GM19099 (cell line): ENCODE data around the gene CHID1.

Experiments
- POLR2A ChIP-seq: IDR thresholded peaks from 3 replicates; pipeline ENCODE4 v1.6.1; 2011; ENCODE audit warnings: low read depth; ENCODE audit not compliant: insufficient read length; ENCODE audit errors: extremely low read depth

CHID1 gene

DNA sequence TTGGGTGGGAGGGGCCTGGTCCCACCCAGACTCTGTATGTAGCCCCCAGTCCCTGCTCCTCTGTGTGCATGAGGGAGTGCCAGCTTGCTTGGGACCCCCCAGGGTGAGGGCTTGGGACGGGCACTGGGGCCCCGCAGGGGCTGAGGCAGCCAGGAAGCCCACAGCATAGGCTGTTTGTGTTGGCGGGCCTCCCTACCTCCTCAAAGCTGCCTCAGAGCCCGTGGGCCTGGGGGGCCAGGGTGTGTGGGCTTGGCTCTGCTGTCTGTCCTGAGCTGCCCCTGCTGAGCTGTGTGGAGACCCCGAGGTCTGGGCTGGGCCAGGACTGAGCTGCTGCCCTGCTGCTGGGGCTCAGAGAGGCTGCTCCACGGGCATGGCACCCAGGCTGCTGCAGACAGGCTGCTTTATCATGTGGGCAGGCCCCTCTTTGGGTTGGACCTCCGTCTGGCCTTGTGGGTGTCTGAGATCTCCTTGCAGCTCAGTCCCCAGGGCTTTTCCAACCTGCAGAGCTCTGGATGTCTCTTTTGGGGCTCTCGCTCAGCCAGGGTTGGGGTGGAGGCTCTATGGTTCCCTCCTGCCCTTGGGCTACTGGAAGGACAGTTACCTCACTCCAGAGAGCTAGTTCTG, 64.6 kb downstream of the CHID1 start:
- no peak for TF ChIP-seq POLR2A

DNA sequence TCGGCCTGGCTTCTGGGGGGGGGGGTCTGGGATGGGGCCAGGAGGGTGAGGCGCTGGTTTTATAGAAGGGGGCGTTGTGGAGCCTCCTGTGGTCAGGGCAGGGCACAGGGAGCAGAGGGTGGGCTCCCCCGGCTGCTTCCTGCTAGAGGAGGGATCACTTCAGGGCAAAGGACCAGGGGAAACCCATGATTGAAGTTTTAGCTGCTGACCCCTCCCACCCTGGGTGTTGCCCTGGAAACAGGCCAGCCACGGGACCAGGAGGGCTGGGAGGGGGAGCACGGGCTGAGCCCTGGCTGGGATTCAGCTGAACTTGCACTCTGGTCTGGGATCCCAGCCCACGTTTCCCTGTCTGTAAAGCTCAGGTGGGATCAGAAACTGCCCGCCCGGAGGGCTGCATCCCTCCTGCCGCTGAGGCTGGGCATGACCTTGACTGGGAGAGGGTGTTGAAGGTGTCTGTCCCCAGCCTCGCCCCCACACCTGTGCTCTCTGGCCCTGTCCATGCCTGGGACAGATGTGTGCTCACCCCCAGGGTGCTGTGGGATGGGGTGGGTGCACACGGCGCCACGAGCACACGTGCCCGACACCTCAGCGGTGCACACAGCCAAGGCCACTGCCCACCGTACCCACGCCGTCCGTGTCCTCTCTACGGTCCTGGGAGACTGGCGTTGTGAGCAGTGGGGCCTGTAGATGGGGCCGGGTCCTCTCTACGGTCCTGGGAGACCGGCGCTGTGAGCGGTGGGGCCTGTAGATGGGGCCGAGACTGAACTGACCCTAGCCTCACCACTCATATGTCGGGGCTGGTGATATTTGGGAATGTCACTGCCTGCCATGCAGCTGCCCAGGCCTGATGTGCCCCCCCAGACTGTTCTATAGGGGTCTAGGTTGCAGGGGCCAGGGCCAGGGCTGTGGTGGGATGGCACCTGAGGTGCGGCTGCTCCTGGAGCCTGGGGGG, 65.6 kb downstream of the CHID1 start:
- no peak for TF ChIP-seq POLR2A

DNA sequence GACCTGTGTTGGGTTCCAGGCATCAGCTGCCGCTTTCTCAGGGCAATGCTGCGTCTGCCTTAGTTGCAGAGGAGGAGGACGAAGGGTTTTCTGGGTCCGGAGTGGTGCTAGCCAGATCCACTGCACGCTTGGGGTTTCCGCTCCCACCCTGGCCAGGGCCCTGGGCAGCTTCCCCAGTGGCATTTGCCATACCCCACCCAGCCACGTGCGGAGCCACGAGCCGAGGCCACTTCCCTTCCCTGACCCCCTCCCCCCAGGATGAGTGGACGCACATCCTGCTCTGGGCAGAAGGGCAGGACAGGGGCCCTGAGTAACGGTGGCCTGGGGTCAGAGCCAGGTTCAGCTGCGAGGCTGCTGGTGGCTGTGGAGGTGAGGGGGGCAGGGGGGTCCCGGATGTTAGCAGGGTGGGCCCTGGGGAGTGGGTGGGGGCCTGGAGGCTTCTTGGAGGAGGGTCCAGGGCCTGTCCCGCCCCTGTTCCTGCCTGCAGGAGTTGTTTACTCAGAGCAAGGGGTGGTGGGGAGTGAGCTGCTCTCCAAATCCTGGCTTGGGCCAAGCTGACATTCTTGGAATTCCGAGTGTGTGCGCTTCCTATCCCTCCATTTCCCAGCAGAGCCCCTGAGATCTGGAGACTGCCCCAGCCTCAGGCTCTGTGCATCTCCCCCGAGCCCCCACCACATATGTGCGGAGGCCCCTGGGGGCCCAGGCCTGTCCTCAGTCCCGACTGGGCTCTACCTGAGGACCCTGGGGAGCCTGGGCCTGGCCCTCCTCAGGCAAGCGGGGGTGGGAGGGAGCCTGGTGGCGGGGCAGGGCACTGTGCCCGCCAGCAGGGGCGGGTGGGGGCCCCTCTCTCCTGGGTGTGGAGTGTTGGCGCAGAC, 66.6 kb downstream of the CHID1 start:
- TF ChIP-seq POLR2A, result no peak

GRCh38 chr11:843086-843734, 67.4 kb downstream of the CHID1 start:
- TF ChIP-seq POLR2A, result no peak

DNA sequence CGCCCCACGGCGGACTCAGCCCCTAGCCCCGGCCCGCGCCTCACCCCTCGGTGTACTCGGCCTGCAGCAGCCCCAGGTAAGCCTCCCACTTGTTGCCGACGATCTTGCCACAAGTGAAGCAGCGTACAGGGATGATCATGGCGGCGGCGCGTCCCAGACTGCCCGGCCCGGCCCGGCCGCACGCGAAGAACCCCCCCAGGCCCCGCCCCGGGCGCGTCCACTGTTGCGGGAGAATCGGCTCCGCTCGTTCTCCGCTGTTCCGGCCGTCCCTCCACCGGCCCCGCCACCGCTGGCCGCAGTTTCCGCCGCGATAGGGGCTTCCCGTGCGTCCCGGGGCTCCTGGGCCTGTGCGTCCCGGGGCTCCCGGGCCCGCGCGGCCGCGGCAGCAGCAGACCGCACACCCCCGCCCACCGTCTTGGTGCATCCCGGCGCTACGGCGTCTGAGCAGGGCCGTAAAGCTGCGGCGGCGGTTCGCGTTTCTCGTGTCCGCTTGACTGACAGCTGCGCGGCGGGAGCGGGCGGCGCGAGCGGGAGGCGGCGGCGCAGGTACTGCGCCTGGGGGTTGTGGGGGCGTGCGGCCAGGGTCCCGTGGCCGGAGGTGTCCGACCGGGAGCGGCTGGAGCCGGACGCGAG, 68.1 kb downstream of the CHID1 start, which contains the start of the genes POLR2L and TSPAN4:
TSS of gene POLR2L (minus strand) at position 160 of the 633 bp plus-strand sequence. CDS start at position 139, 21 bp downstream.
TSS of gene TSPAN4 (plus strand) at position 483 of the 633 bp plus-strand sequence. CDS start 7,453 bp downstream, outside the sequence.
- peak; percentile 99 for TF ChIP-seq POLR2A

DNA sequence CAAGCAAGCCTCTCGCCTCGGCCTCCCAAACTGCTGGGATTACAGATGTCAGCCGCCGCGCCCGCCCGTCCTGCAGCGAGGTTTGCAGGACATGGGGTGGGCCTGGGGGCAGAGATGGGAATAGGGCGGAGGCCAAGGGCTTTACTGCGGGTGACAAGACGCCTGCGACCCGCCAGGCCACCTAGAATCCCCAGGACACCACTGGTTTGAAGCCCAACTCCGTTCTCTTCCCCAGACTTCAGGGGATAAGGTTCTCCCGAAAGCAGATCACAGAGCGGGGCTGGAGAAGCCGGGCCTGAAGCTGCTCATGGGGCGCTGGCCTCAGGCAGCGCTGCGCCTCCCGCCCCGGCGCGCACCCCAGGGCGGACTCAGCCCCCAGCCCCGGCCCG, 68.6 kb downstream of the CHID1 start:
- no peak for TF ChIP-seq POLR2A

DNA sequence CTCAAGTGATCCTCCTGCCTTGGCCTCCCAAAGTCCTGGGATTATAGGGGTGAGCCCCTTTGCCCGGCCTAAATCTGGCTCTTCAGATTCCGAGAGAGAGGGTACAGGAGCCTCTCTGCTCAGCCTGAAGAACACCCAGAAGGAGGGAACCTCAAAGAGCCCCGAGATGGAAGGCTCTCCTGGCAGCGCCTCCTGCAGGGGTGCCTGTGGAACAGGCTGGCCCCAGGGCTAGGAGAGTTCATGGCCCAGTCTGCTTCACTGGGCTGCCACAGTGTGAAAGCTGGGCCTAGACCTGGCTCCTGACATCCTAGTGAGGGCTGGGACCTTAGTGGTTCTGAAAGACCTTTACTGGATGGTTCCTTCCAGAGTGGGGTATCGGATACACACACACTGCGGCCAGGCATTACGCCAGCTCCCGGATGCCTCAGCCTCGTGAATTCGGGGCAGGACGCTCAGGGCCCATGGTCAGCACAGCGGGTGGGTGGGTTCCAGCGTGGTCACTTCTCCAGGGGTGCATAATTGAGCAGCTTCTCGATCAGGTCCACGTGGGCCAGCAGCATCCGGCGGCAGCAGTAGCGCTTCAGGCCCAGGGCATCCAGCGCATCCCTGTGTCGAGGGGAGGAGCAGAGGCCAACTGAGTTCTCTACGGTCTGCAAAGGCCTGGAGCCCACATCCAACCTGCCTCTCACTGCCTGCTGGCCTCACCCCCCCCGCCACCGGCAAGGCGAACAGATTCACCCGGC, 70.6 kb downstream of the CHID1 start:
- no peak for TF ChIP-seq POLR2A

- TF ChIP-seq POLR2A, result no peak
Observed at GRCh38 chr11:839280-839623, 71.4 kb downstream of the CHID1 start.

- TF ChIP-seq POLR2A, result no peak
Observed at GRCh38 chr11:838441-839279, 72.0 kb downstream of the CHID1 start.

GRCh38 chr11:837990-838307, 72.7 kb downstream of the CHID1 start:
- TF ChIP-seq POLR2A, result no peak

DNA sequence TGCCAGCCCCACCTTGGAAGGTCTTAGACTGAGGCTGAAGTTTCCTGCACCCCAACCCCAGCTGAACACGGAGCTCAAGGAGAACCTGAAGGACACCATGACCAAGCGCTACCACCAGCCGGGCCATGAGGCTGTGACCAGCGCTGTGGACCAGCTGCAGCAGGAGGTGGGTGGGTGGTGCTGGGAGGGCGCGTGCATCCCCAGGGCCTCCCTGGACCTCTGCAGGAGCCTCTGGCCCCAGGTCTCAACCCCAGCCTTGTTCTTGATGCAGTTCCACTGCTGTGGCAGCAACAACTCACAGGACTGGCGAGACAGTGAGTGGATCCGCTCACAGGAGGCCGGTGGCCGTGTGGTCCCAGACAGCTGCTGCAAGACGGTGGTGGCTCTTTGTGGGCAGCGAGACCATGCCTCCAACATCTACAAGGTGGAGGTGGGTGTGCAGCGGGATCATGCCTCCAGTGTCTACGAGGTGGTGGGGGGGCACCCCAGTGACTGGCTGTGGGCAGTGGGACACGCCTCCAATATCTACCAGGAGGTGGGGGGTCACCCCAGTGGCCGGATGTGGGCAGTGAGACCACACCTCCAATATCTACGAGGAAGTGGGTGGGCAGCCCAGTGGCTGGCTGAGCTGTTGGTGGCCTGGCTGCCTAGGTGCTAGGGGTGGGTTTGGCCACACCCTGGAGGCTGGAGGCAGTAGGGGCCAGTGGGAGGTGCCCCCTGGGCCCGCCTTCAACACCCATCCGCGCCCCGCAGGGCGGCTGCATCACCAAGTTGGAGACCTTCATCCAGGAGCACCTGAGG, 73.2 kb downstream of the CHID1 start:
- no peak for TF ChIP-seq POLR2A

DNA sequence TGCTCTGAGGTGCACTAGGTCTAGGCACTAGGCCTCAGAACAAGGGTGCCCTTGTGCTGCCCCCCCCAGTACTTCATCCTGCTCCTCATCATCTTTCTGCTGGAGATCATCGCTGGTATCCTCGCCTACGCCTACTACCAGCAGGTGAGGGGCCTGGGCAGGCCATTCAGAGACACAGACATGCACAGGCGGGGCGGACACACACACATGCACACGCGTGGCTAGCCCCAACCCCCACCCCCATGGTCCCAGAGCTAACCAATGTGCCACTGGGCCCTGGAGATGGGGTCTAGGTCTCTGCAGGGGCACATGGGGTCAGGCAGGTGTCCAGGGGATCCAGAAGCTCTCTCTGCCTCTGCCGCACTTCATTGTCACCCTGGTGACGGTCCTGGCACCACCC, 73.9 kb downstream of the CHID1 start:
- TF ChIP-seq POLR2A, result no peak
